Uterus (tissue), 2 donors: ENCODE data around the gene CCR3.

Experiments used
- CTCF ChIP-seq, 4 experiments: fragments of 200-600 bp in 2 of 4; fragments of 450-650 bp in 2 of 4; sonication (generic) in 2 of 4; IDR thresholded peaks; one replicate each; pipeline ENCODE4 v1.5.1; 2016 to 2019; ENCODE audit warnings: antibody characterized with exemption in 4 of 4, mild to moderate bottlenecking in 2 of 4, moderate library complexity in 1 of 4
- POLR2A ChIP-seq, 2 donors: fragments of 450-650 bp; IDR thresholded peaks; one replicate each; pipeline ENCODE4 v1.6.1; 2016; ENCODE audit warnings: antibody characterized with exemption in 2 of 2, mild to moderate bottlenecking in 1 of 2, moderate library complexity in 1 of 2

- TF ChIP-seq CTCF (IDR thresholded peaks at IDR 0.05) (no peak), POLR2A (IDR thresholded peaks at IDR 0.05) (no peak)
Observed at GRCh38 chr3:46235425-46235824, 6.8 kb upstream of the CCR3 start.
